Testis (tissue), 3 donors: Measurements from ENCODE around the gene RSF1. TPM values are rescaled to one million over a fixed set of nuclear protein-coding genes. Genes with fewer than 3 reads are reported as not detected.
"Not testable (repeated sequence)": the region's sequence is repeated elsewhere in the genome, so short reads cannot be mapped to it uniquely, and the experiment has no call there.

Experiments used
- DNase-seq: peaks from one replicate; pipeline ENCODE4 v3.0.0-alpha.2; 2019
- H3K27ac ChIP-seq, 2 donors: fragments of 200-600 bp; sonication (generic); one replicate each; pipeline ENCODE4 v1.5.1; 2019
- H3K27me3 ChIP-seq: fragments of 200-600 bp; sonication (generic); one replicate; pipeline ENCODE4 v1.5.1; 2019
- H3K36me3 ChIP-seq: fragments of 200-600 bp; sonication (generic); one replicate; pipeline ENCODE4 v1.5.1; 2017; ENCODE audit warnings: low read depth; ENCODE audit errors: missing control alignments
- H3K4me1 ChIP-seq: fragments of 200-600 bp; sonication (generic); one replicate; pipeline ENCODE4 v1.5.1; 2019
- H3K4me3 ChIP-seq, 2 donors: fragments of 200-600 bp; sonication (generic); one replicate each; pipeline ENCODE4 v1.5.1; 2017 to 2019
- H3K9me3 ChIP-seq: fragments of 200-600 bp; sonication (generic); one replicate; pipeline ENCODE4 v1.5.1; 2017
- POLR2A ChIP-seq: fragments of 450-650 bp; IDR thresholded peaks from one replicate; pipeline ENCODE4 v1.6.1; 2017; ENCODE audit warnings: antibody characterized with exemption, mild to moderate bottlenecking, moderate library complexity
- WGBS, 2 donors: methylation state at CpG; one replicate each; pipeline ENCODE4 v1.1.5; 2018; 5-methylcytosine and 5-hydroxymethylcytosine counted together
- intact Hi-C: fragments of 100-400 bp; cut with DNase I; formaldehyde crosslinking; loops from one replicate; pipeline ENCODE4 v1.15.1; 2023; ENCODE audit warnings: low total_unique reads
- polyA plus RNA-seq: library from polyadenylated mRNA; stranded (reverse); fragments of 350-450 nt; fragmentation: Illumina TruSeq; extraction: RNeasy Lipid Tissue Mini Kit (QIAGEN cat#74804); gene quantifications from one replicate; pipeline ENCODE4 v1.2.3, GENCODE V29; 2014; ENCODE audit warnings: low read depth, low replicate concordance; ENCODE audit not compliant: insufficient read depth
- total RNA-seq, 2 donors: library from RNA; depleted of rRNA; stranded (reverse); fragments of >200 nt; gene quantifications; one replicate each; pipeline ENCODE4 v1.2.3, GENCODE V29; 2016
- TF ChIP-seq, protein P1 (sequence below), 3 experiments: fragments of 450-650 bp in 2 of 3; fragments of 200-600 bp in 1 of 3; sonication (generic) in 1 of 3; IDR thresholded peaks; one replicate each; pipeline ENCODE4 v1.5.1; 2016 to 2019; ENCODE audit warnings: antibody characterized with exemption in 3 of 3, mild to moderate bottlenecking in 2 of 3, moderate library complexity in 1 of 3

RSF1 gene
- total and polyA plus RNA-seq, 3 donors from 2014 or later, result 17.7 to 168 (median 94.6) TPM

GRCh38 chr11:77644887-77645286, 175.6 kb downstream of the RSF1 start:
- Histone ChIP-seq H3K4me3 (no peak overlapping the region), H3K27ac (no peak overlapping the region), H3K9me3 (no peaks in the 10 kb centered on the region), H3K4me1 (no peaks in the 10 kb centered on the region), H3K36me3 (no peaks in the 10 kb centered on the region), H3K27me3 (no peaks in the 10 kb centered on the region)
- no peak for DNase-seq
- intact Hi-C loops, result no loop called here
- TF ChIP-seq, protein P1, sequence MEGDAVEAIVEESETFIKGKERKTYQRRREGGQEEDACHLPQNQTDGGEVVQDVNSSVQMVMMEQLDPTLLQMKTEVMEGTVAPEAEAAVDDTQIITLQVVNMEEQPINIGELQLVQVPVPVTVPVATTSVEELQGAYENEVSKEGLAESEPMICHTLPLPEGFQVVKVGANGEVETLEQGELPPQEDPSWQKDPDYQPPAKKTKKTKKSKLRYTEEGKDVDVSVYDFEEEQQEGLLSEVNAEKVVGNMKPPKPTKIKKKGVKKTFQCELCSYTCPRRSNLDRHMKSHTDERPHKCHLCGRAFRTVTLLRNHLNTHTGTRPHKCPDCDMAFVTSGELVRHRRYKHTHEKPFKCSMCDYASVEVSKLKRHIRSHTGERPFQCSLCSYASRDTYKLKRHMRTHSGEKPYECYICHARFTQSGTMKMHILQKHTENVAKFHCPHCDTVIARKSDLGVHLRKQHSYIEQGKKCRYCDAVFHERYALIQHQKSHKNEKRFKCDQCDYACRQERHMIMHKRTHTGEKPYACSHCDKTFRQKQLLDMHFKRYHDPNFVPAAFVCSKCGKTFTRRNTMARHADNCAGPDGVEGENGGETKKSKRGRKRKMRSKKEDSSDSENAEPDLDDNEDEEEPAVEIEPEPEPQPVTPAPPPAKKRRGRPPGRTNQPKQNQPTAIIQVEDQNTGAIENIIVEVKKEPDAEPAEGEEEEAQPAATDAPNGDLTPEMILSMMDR (IDR thresholded peaks at IDR 0.05), result no peak
- TF ChIP-seq POLR2A, result no peak
- WGBS, 2 donors, result 89 to 91% methylated on average over 1 of the region's 1 CpG

GRCh38 chr11:77642228-77642627, 178.3 kb downstream of the RSF1 start:
- WGBS, 2 donors, result 90 to 93% methylated on average over 2 of the region's 2 CpGs
- H3K27ac ChIP-seq, result no peak overlapping the region
- DNase-seq, result no peak
- no peaks in the 10 kb centered on the region for H3K9me3 ChIP-seq
- intact Hi-C loops, result no loop called here
- H3K36me3 ChIP-seq, result no peaks in the 10 kb centered on the region
- H3K4me3 ChIP-seq, result no peak overlapping the region
- no peaks in the 10 kb centered on the region for H3K4me1 ChIP-seq
- TF ChIP-seq POLR2A, result no peak
- TF ChIP-seq, protein P1 (IDR thresholded peaks at IDR 0.05), result no peak
- no peaks in the 10 kb centered on the region for H3K27me3 ChIP-seq

GRCh38 chr11:77637345-77638165, 183.0 kb downstream of the RSF1 start, which contains the start of gene CLNS1A:
TSS of gene CLNS1A (minus strand) at chr11:77637794. CDS start at chr11:77637714, 80 bp downstream.
- intact Hi-C loops, result no loop called here
- 1% methylated on average over 34 to 41 of the region's 41 CpGs for WGBS, 2 donors
- no peaks in the 10 kb centered on the region for H3K9me3 ChIP-seq
- H3K36me3 ChIP-seq, result no peaks in the 10 kb centered on the region
- peaks cover 6% of the 10 kb centered on the region for H3K4me1 ChIP-seq
- H3K27me3 ChIP-seq, result no peaks in the 10 kb centered on the region
- DNase-seq, result peak; percentile 95
- TF ChIP-seq, protein P1 (IDR thresholded peaks at IDR 0.05), result no peak
- TF ChIP-seq POLR2A, result no peak
- peak within 1 kb of the TSS; percentile 96 to 99 for H3K4me3 ChIP-seq
- H3K27ac ChIP-seq, result peak within 1 kb of the TSS; percentile 76 to 83

DNA sequence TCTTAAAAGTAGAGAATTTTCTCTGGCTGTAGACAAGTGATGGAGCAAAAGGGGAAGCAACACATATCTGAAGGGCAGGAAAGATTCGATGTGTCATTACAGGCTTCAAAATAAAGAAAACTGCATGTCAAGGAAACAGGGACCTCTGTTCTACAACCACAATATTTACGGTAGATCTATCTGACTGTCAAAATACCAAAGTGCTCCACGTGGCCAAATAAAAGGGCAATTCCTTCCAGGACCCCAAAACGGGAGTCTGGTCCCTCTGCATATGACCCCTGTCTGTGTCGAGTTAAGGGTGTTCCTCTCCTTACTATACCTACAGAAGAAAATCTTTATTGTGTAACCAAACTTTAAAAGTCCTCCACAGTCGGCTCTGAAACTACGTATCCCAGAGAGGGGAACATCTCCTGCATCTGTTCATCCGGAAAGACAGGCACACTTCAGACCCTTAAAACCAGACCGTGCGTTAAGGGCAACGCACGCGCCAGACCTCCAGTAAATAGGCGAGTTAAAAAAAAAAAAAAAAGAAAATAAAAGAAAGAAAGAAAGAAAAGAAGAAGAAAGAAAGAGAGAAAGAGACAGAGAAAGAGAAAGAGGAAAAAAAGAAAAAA, 183.7 kb downstream of the RSF1 start:
- DNase-seq, result no peak
- Histone ChIP-seq H3K27me3 (no peaks in the 10 kb centered on the region), H3K4me3 (peak overlapping the region; percentile 96 to 99), H3K4me1 (peaks cover 6% of the 10 kb centered on the region), H3K36me3 (no peaks in the 10 kb centered on the region), H3K9me3 (no peaks in the 10 kb centered on the region), H3K27ac (peak overlapping the region in 1 of 2 donors; percentile 76)
- intact Hi-C loops, result no loop called here
- TF ChIP-seq, protein P1 (IDR thresholded peaks at IDR 0.05), result no peak
- TF ChIP-seq POLR2A, result no peak
- WGBS, 2 donors, result 1% methylated on average over 13 to 14 of the region's 14 CpGs

GRCh38 chr11:77633926-77634325, 186.6 kb downstream of the RSF1 start:
- H3K4me3 ChIP-seq, H3K36me3 ChIP-seq, DNase-seq, H3K4me1 ChIP-seq, H3K27me3 ChIP-seq, H3K9me3 ChIP-seq, intact Hi-C loops: not testable (repeated sequence)
- peak overlapping the region in 1 of 2 donors; percentile 43 for H3K27ac ChIP-seq
- 86 to 89% methylated on average over 5 of the region's 5 CpGs for WGBS, 2 donors
